OCI-LY1 (cell line): ENCODE data around the gene AP2B1.

ENCODE experiments used
- CTCF ChIP-seq: fragments of 200-600 bp; sonication (generic), shearing (Covaris generic); IDR thresholded peaks from 2 replicates; pipeline ENCODE4 v1.5.1; 2017; ENCODE audit warnings: mild to moderate bottlenecking, antibody characterized with exemption, low read length, moderate library complexity, mixed read lengths
- EZH2 ChIP-seq: fragments of 200-600 bp; sonication (generic), shearing (Covaris generic); IDR thresholded peaks from 2 replicates; pipeline ENCODE4 v1.8.0; 2017; ENCODE audit warnings: borderline replicate concordance, mixed run types, mild to moderate bottlenecking, antibody characterized with exemption, low read length, moderate library complexity, mixed read lengths

DNA sequence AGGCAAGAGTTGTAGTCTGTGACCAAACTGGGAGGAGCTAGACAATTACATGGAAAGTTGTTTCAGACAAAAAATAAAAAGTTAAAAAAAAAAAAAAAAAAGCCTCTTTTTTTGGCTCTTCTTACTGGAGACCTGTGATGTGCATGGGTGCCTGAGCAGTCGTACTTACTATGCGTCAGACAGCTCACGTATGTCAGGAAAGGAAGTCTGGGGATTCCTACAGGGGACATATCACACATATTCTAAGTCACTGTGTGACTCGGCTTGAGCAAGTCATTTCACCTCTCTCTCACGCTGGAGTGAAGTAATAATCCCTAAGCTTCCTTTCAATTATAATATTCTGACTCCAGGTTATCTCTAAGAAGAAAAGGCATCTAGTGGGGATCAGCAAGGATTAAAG, 32.5 kb upstream of the AP2B1 start:
- TF ChIP-seq CTCF (no peak), EZH2 (no peak)
